HG03103 (cell line): ENCODE measurements around the gene POLD3.

ENCODE experiments used
- ATAC-seq: cut with Tn5 transposase; IDR thresholded peaks from one replicate; pipeline ENCODE4 v1.9.1; 2021; ENCODE audit warnings: low read depth; ENCODE audit not compliant: unreplicated experiment

The POLD3 gene

DNA sequence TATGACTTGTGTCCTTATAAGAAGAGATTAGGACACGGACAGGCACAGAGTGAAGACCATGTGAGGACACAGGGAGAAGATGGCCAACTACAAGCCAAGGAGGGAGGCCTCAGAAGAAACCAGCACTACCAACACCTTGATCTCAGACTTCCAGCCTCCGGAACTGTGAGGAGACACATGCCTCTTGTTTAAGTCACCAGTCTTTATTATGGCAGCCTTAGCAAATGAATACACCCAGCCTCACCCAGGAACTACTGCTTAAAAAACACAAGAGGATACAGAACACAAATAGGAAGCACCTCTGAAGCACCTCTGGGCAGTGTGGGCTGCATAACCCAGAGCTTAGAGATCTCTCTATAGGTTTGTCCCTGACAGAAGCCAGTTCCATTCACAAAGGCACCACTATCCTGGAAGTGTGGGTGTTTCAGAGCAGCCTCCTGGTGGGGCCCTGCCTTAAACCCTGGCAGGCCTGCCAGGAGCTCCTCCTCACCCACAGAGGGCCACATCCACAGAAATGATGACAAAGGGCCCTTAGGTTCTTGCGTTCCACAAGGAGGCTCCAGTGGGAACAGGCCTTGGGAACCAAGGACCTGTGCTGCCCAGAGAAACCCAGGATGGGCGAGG lies 80.1 kb downstream of the POLD3 start:
- no peak for ATAC-seq

GRCh38 chr11:74672956-74673692 lies 80.7 kb downstream of the POLD3 start:
- no peak for ATAC-seq

GRCh38 chr11:74673693-74674360 lies 81.4 kb downstream of the POLD3 start:
- no peak for ATAC-seq

GRCh38 chr11:74675761-74676160 lies 83.4 kb downstream of the POLD3 start:
- ATAC-seq = no peak

- ATAC-seq = no peak
Observed at GRCh38 chr11:74676596-74676995, 84.2 kb downstream of the POLD3 start.

GRCh38 chr11:74677131-74677530 lies 84.7 kb downstream of the POLD3 start:
- ATAC-seq = no peak

- ATAC-seq = no peak
Observed at GRCh38 chr11:74678041-74678440, 85.7 kb downstream of the POLD3 start.

- ATAC-seq = no peak
Observed at GRCh38 chr11:74678591-74679512, 86.5 kb downstream of the POLD3 start.

DNA sequence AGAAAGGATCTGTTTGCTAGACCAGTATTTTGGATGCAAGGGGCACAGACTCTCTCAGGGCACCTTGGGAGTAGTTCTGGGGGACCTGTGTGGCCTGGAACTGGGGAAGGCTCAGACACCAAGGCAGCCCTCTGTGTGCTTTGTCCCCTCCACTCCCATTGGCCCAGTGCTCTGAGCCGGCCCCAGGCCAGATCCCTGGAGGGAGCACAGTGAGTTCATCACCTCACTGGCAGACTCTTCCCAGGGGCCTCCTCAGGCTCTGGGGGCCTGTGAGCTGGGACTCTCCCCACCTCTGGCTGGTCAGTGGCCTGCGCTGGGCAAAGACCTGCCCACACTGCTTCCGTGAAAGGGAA lies 87.1 kb downstream of the POLD3 start:
- ATAC-seq = no peak

GRCh38 chr11:74680035-74680671 lies 87.8 kb downstream of the POLD3 start:
- ATAC-seq = no peak

- ATAC-seq = no peak
Observed at GRCh38 chr11:74680703-74681531, 88.5 kb downstream of the POLD3 start.

GRCh38 chr11:74681686-74682651 lies 89.6 kb downstream of the POLD3 start:
- ATAC-seq = no peak

DNA sequence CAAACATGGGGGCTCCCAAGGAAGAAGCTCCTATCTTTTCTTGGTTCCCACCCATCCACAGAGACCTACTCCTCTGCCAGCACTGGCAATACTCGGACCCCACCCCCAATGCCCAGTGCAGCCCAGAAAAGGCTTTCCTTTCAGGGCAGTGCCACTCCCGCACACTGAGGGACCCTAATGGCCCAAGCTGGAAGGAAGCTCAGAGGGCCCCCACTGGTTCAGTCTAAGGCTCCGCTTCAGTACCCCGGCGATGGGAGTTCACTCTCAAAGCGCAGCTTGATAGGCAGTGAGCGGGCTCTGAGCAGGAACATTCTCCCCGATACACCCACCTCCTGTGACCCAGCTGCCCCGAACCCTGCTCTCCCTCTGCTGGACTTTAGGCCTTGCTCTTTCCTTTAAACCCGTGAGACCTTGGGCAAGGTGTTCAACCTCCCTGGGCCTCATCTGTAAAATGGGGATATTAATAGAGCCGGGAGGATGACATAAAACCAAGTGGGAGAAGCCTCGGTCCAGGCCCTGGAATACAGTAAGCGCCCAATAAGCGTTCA lies 90.4 kb downstream of the POLD3 start:
- no peak for ATAC-seq

- no peak for ATAC-seq
Observed at GRCh38 chr11:74683279-74683871, 91.0 kb downstream of the POLD3 start.

DNA sequence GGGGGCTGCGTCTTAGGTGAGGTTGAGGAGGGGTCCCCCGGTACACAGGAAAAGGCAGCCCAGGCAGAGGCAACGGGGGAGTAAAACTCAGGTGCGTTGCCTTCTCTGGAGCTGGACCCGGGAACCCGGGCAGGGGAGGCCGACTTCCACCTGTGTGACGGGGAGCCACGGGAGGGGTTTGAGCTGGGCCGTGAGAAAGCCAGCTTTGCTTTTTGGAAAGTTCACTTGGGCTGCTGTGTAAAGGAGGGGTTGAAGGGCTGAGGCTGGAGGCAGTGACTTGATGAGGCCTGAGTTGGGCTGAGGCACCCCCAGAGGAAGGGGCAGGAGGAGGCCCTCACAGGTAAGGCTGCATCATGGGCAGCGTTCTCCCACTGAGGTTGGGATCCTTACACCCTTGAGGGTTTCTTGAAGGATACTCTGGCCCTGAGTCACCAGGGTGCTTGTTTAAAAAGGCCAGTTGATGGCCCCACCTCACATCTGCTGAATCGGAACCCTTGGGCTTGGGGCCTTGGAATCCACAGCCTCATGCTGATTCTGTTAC lies 91.6 kb downstream of the POLD3 start:
- no peak for ATAC-seq

- ATAC-seq = no peak
Observed at GRCh38 chr11:74684661-74685060, 92.3 kb downstream of the POLD3 start.

- ATAC-seq = no peak
Observed at GRCh38 chr11:74685338-74685737, 93.0 kb downstream of the POLD3 start.
